A673 (cell line): ENCODE data around the gene YTHDC1.

ENCODE experiments used
- CTCF ChIP-seq: fragments of 300-800, 200-600 bp; sonication (generic); conservative IDR thresholded peaks from 2 replicates; pipeline ENCODE4 v1.5.1; 2017; ENCODE audit warnings: low read depth, mild to moderate bottlenecking, antibody characterized with exemption, low read length, moderate library complexity, mixed read lengths
- EZH2 ChIP-seq: fragments of 200-600 bp; sonication (generic); IDR thresholded peaks from 2 replicates; pipeline ENCODE4 v1.6.1; 2017; ENCODE audit warnings: borderline replicate concordance, low read depth, mild to moderate bottlenecking, mixed read lengths, antibody characterized with exemption, low read length; ENCODE audit not compliant: poor library complexity, severe bottlenecking

GRCh38 chr4:68283095-68283494, 66.8 kb downstream of the YTHDC1 start:
- TF ChIP-seq CTCF (no peak), EZH2 (no peak)
